Prostate gland (tissue), 2 donors: ENCODE results near the gene NARF.

ENCODE experiments used
- CTCF ChIP-seq, 4 experiments: fragments of 200-600 bp in 2 of 4; fragments of 450-650 bp in 2 of 4; sonication (generic) in 2 of 4; IDR thresholded peaks; 1 replicate in 3 of 4; 2 replicates in 1 of 4; pipeline ENCODE4 v1.5.1; 2016 to 2019; ENCODE audit warnings: antibody characterized with exemption in 4 of 4, mild to moderate bottlenecking in 2 of 4, moderate library complexity in 2 of 4
- POLR2AphosphoS5 ChIP-seq: sonication (generic); formaldehyde crosslinking; IDR thresholded peaks from one replicate; pipeline ENCODE4 v1.6.1; 2017; ENCODE audit warnings: antibody characterized with exemption

GRCh38 chr17:82449883-82450356, 8.6 kb upstream of the NARF start:
- TF ChIP-seq POLR2AphosphoS5 (no peak), CTCF (IDR thresholded peaks at IDR 0.05) (no peak)
